NCI-H2081 (cell line): ENCODE results near the gene UBE2R2.
A peak's percentile ranks its signal among the peaks of the same experiment; 100 is the strongest.
"Not testable (repeated sequence)": the region's sequence is repeated elsewhere in the genome, so short reads cannot be mapped to it uniquely, and the experiment has no call there.

Experiments
- DNase-seq, 2 experiments: peaks; one replicate each; lab custom pipeline; 2025; lab: John Stamatoyannopoulos, UW

The UBE2R2 gene

DNA sequence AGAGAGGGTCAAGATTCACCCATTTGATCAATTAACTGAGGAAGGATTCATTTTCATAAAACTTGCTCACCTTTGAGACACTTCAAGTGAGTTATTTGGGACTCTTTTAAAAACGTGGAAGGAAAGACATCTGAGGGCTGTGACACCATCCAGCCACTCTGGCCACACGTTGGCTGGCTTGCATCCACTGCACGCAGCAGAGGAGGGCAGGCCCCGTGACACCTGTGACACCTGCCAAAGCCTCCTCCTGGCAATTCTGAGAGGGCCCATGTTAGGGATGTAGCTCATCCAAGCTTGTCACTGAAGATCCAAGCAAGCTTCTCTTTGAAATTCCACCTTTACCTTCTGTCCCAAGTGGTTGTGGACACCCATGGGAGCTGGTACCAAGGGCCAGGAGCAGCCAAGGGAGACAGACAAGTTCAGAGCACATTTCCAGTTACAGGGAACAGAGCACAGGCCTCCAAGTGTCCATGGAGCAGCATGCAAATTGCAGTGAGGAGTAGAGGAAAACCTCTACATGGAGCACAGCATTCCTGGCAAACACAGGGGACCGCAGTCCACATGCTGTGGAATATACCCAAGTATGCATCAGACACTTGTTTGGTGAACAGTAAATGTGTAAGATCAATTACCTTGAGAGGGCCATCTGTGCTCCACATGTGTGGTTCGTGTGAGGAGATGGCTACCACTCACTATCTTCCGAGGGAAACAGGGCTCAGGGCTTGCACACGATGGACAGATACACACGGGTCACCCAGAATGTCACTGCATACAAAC lies 16.8 kb upstream of the UBE2R2 start:
- no peak for DNase-seq

GRCh38 chr9:33800886-33801285 lies 16.1 kb upstream of the UBE2R2 start:
- no peak for DNase-seq

GRCh38 chr9:33801943-33802500 lies 14.9 kb upstream of the UBE2R2 start:
- DNase-seq: not testable (repeated sequence)

DNA sequence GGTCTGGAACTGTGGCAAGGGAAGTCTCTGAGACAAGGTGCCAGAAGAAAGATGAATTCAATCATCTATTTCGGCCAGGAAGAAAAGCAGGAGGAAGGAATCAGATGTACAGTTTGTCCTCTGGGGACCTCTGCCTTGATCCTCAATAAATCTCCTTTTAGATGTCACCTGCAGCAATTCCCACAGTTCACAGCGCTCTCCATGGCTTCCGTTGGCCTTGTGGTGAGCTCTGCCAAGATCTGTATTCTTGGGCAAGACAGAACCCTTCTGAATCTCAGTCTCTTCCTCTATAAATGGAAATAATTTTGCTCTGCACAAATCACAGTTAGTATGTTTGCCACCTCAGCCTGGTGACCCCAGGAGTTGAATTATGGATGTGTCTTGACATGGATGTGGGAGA lies 12.8 kb upstream of the UBE2R2 start:
- DNase-seq: not testable (repeated sequence)

DNA sequence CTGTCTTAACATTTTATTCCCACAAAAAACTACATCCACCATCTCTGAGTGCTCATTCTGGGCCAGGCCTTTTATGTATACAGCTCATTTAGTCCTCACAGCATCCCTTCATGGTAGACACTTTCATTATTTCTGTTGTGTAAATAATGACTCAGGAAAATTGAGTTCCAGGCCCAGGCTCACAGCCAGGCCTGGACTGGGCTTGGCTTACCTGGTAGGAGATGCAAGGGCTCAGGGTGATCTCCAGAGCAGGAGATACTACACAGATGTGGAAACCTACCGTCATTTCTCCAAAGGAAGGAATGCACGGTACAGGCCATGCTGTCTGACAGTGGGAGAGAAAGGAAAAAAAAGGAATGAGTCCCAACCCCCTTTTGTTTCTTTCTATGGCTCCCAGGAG lies 9.8 kb upstream of the UBE2R2 start:
- peak; percentile 67 to 91 for DNase-seq

DNA sequence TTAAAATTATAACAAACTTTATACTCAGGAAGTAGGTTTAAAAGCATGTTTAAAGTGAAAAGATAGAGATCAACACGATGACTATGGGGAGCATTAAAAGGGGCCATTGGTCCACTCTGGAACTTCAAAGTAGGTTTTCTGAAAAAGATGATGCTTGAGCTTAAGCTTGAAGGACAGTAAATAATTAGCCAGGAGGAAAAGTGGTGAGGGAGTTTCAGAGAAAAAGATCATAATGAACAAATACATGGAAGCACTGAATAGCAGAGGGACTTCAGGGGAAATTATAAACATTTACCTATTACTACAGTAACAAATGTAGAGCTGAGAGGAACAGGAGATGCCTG lies 8.0 kb upstream of the UBE2R2 start:
- not testable (repeated sequence) for DNase-seq

GRCh38 chr9:33809506-33809905 lies 7.5 kb upstream of the UBE2R2 start:
- no peak for DNase-seq

DNA sequence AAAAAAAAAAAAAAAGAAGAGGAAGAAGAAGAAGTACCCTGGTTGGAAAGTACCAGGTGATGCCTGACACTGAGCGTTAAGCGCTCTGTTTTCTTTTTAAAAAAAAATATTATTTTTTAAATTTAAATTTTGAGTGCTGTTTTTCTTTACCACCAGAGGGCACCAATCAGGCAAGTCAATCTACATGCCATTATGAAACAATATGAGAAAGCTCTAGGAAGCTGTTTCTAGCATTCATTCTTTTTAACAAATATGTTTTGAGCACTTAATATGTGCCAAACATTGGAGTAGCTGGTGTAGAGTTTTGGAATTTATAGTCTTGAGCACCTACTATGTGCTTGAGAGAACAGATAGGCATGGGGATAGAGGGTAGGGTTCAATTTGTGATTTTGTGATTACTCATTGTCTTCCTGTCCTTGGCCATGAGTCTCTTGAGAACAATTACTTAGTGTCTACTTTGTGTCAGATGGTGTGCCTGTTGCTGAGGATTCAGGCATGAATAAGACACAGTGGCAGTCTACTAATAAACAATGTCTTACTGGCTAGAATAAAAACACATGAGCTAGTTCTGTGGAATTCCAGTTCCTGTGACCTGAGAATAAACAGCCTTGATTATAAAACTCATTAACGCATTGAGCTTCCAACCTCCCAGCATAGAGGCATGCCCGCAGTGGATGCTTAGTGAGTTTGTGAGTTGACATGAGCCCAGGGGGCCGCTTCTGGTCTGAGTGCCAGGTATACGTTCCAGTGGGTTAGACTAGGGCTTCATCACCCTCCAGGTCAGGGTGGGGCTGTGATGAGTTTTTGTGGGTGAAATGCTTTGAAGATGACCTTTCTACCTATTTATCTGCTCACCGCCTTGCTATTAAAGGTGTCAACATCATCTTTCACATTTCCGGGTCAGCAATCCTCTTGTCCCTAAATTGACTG lies 3.0 kb upstream of the UBE2R2 start:
- DNase-seq: peak; percentile 15 to 30

DNA sequence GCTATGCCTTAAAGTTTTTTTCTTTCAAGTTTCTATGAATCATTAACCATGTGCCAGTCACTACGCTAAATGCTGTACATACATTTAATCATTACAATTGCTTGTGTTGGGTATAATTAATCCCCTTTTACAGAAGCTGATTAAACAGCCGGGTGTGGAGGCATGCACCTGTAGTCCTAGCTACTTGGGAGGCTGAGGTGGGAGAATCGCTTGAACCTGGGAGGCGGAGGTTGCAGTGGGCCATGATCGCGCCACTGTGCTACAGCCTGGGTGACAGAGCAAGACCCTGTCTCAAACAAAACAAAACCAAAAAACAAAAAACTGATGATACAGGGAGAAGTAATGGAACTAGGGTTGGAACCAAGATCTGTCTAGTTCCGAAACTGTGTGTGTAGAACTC lies 1.2 kb upstream of the UBE2R2 start:
- no peak for DNase-seq

DNA sequence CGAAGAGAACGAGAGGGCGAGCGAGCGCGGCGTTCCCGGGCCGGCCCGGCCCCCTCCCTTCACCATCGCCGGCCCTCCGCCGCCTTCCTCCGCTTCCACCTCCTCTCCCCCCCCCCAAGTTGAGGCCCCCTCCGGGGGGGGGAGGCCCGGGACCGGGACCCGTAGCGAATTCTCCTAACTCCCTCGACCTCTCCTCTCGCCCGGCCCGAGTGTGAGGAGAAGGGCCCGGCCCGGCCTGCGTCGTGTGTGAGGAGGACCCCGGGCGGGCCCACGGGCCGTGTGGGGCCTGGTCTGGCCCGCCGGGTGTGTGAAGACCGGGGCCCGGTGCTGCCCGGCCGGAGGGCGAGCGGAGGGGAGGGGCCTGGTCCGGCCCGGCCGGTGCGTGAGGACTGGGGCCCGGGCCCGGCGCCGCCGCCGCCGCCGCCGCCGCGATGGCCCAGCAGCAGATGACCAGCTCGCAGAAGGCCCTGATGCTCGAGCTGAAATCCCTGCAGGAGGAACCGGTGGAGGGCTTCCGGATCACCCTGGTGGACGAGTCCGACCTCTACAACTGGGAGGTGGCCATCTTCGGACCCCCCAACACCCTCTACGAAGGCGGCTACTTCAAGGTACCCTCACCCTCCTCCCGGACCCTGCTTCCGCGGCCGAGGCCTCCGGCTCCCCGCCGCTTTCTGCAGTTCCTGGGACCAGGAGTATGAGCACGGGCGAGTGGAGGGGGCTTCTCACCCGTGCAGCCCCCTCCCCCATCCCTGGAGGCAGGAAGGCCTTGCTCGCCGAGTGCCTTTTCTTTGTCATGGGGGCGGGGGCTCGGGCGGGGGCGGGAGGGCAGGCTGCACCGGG lies 587 bp downstream of the UBE2R2 start:
- peak; percentile 55 to 75 for DNase-seq

DNA sequence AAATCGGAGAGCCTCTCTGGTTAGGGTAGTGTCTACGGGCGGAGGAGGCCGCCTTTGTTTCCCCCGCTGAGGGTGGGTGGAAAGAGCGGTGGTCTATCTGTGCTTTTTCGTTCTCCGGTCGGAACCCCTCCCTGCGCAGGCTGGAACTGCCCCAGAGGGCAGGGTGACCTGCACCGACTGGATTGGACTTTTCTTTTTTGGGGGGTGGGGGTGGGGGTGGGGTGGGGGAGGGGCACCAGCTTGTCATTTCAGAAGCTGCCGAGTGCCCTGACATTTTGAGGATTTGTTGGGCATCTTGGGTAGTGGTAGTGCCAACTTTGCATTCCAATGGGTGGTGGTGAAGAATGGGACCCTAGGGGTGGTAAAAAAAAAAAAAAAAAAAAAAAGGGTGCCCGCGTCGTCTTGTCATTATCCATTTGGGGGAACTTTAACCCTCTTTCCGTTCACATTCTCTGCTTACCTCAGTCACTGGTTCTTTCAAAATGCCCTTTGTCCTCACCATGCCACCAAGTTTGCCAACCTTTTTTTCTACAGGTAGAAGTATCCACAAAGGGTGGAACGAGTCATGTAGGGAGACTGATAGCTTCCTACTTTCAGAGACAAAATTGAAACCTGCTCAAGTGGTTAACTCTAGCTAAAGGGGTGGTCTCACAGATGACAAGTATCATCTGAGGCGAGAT lies 1.3 kb downstream of the UBE2R2 start:
- peak in 1 of 2 experiments; percentile 14 for DNase-seq

- no peak for DNase-seq
Measured at GRCh38 chr9:33818847-33819500, 2.0 kb downstream of the UBE2R2 start.

GRCh38 chr9:33820231-33820745 lies 3.3 kb downstream of the UBE2R2 start:
- DNase-seq: no peak

GRCh38 chr9:33823801-33824200 lies 6.8 kb downstream of the UBE2R2 start:
- no peak for DNase-seq

- DNase-seq: not testable (repeated sequence)
Measured at GRCh38 chr9:33827285-33827684, 10.3 kb downstream of the UBE2R2 start.

- DNase-seq: not testable (repeated sequence)
Measured at GRCh38 chr9:33829641-33830230, 12.8 kb downstream of the UBE2R2 start.

GRCh38 chr9:33835625-33836260 lies 18.8 kb downstream of the UBE2R2 start:
- DNase-seq: no peak

- DNase-seq: not testable (repeated sequence)
Measured at GRCh38 chr9:33836261-33836660, 19.3 kb downstream of the UBE2R2 start.

- no peak for DNase-seq
Measured at GRCh38 chr9:33837138-33837537, 20.2 kb downstream of the UBE2R2 start.

DNA sequence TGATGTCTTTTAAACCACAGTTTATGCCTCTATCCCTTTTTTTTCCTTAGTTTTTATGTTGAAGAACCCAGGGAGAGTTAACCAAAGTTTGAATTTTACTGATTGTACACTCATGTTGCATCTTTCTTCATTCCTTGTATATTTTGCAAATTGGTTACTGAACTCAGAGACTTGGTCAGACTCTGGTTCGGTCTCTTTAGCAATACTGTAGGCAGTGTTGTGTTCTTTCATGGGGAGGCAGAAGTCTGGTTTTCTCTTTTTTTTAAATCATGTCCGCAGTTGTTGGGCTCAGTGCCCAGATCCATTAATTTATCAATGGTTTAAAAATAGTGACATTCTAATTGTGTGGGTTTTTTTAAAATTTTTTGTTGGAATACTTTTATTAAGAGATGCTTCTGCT lies 23.4 kb downstream of the UBE2R2 start:
- DNase-seq: no peak
